OCI-LY7 (cell line): ENCODE results near the gene PSG2. TPM values are rescaled to one million over a fixed set of nuclear protein-coding genes. Genes with fewer than 3 reads are reported as not detected.
"Not testable (repeated sequence)": the region's sequence is repeated elsewhere in the genome, so short reads cannot be mapped to it uniquely, and the experiment has no call there.

Experiments
- Bru-seq: library from RNA; stranded (reverse); fragments of 400-500 nt; gene quantifications from one replicate; lab custom pipeline; 2021; lab: Mats Ljungman, UMichigan
- BruChase-seq, 2 experiments: library from RNA; stranded (reverse); fragments of 400-500 nt; gene quantifications; one replicate each; lab custom pipeline; 2021; lab: Mats Ljungman, UMichigan
- BruUV-seq: library from RNA; stranded (reverse); fragments of 400-500 nt; replicated peaks from 2 replicates; lab custom pipeline; 2021; lab: Mats Ljungman, UMichigan
- CTCF ChIA-PET: fragments of 300-600 bp; sonication (Branson Sonifier 250); formaldehyde crosslinking; loops from one replicate; lab custom pipeline; 2022; ENCODE audit warnings: antibody characterized with exemption; ENCODE audit not compliant: unreplicated experiment; lab: Charles Lee
- POLR2A ChIA-PET: fragments of 300-600 bp; sonication (Branson Sonifier 250); formaldehyde crosslinking; loops from one replicate; lab custom pipeline; 2022; ENCODE audit warnings: antibody characterized with exemption; lab: Charles Lee
- DNase-seq: peaks from one replicate; pipeline ENCODE4 v3.0.0-alpha.2; 2015; ENCODE audit warnings: low spot score
- H2AFZ ChIP-seq: fragments of 200-600 bp; sonication (generic), shearing (Covaris generic); 2 replicates; pipeline ENCODE4 v1.6.1; 2014; ENCODE audit warnings: mild to moderate bottlenecking, antibody characterized with exemption, low read length, moderate library complexity
- H3K27ac ChIP-seq: fragments of 200-600 bp; sonication (generic); 2 replicates; pipeline ENCODE4 v1.5.1; 2014; ENCODE audit warnings: mixed run types, low read depth, mild to moderate bottlenecking, moderate library complexity, low read length, inconsistent platforms; ENCODE audit not compliant: poor library complexity, severe bottlenecking
- H3K36me3 ChIP-seq: fragments of 200-600 bp; sonication (generic); 2 replicates; pipeline ENCODE4 v1.6.1; 2014; ENCODE audit warnings: mild to moderate bottlenecking, antibody characterized with exemption, low read length, moderate library complexity, mixed read lengths; ENCODE audit not compliant: insufficient read depth
- H3K4me1 ChIP-seq: fragments of 200-600 bp; sonication (generic); 2 replicates; pipeline ENCODE4 v1.5.1; 2014; ENCODE audit warnings: mild to moderate bottlenecking, low read length; ENCODE audit not compliant: insufficient read depth, poor library complexity, severe bottlenecking
- H3K4me2 ChIP-seq: fragments of 200-600 bp; sonication (generic); 2 replicates; pipeline ENCODE4 v1.6.1; 2014; ENCODE audit warnings: mild to moderate bottlenecking, low read length
- H3K4me3 ChIP-seq: fragments of 200-600 bp; sonication (generic); 2 replicates; pipeline ENCODE4 v1.5.1; 2014; ENCODE audit warnings: mild to moderate bottlenecking, low read depth, low read length; ENCODE audit not compliant: poor library complexity, severe bottlenecking
- H3K79me2 ChIP-seq: fragments of 200-600 bp; sonication (generic); 2 replicates; pipeline ENCODE4 v1.6.1; 2016; ENCODE audit warnings: low read depth, mild to moderate bottlenecking, low read length, moderate library complexity, mixed read lengths; ENCODE audit not compliant: insufficient read depth
- H3K9me2 ChIP-seq: fragments of 200-600 bp; sonication (generic); 2 replicates; pipeline ENCODE4 v1.6.1; 2016; ENCODE audit warnings: mild to moderate bottlenecking, low read length, mixed read lengths; ENCODE audit not compliant: insufficient read depth
- H3K9me3 ChIP-seq: fragments of 200-600 bp; sonication (generic); 2 replicates; pipeline ENCODE4 v1.6.1; 2014; ENCODE audit warnings: mild to moderate bottlenecking, mixed run types, low read length, mixed read lengths
- H4K20me1 ChIP-seq: fragments of 200-600 bp; sonication (generic); 2 replicates; pipeline ENCODE4 v1.6.1; 2014; ENCODE audit warnings: mild to moderate bottlenecking, antibody characterized with exemption, low read length, moderate library complexity, mixed read lengths; ENCODE audit not compliant: insufficient read depth
- intact Hi-C: fragments of 100-400 bp; cut with micrococcal nuclease; formaldehyde crosslinking; loops from one replicate; pipeline ENCODE4 v1.10.0; 2022; ENCODE audit not compliant: unreplicated experiment
- long read RNA-seq: library from polyadenylated mRNA; stranded (forward); transcript quantifications from one replicate; pipeline ENCODE4 v2.0.0, GENCODE V29; 2022
- total RNA-seq, 2 experiments: library from RNA; depleted of rRNA in 1 of 2; stranded (reverse); fragments of >200 nt in 1 of 2; shearing (Covaris generic) in 1 of 2; gene quantifications; 2 replicates each; pipeline ENCODE4 v1.2.3, GENCODE V29; 2014 to 2022

Gene PSG2
- total RNA-seq (2014; rRNA removed; shearing (Covaris generic)) (not detected in 2 replicates), total RNA-seq (2022) (not detected in 2 replicates), Bru-seq, nascent RNA (not detected), BruChase-seq, experiment 1, labeled RNA remaining after a 6-hour chase (not detected), BruChase-seq, experiment 2, labeled RNA remaining after a 2-hour chase (not detected)
- long read RNA-seq, result 0 reads

GRCh38 chr19:43082601-43083000 lies at the start of gene PSG2:
Gene PSG2, minus strand, starts transcription at chr19:43082701. Its CDS starts 132 bp downstream, at chr19:43082569.
- intact Hi-C loops, H3K4me1 ChIP-seq, H3K27ac ChIP-seq, DNase-seq, POLR2A ChIA-PET, H3K9me3 ChIP-seq, CTCF ChIA-PET, H4K20me1 ChIP-seq, BruUV-seq, H3K4me2 ChIP-seq, H3K9me2 ChIP-seq, H3K79me2 ChIP-seq, H2AFZ ChIP-seq, H3K36me3 ChIP-seq, H3K4me3 ChIP-seq: not testable (repeated sequence)

GRCh38 chr19:43131281-43131842 lies 48.9 kb upstream of the PSG2 start:
- H3K27ac ChIP-seq, DNase-seq, CTCF ChIA-PET, H3K36me3 ChIP-seq, H3K9me3 ChIP-seq, POLR2A ChIA-PET, H3K4me3 ChIP-seq, H3K79me2 ChIP-seq, H4K20me1 ChIP-seq, H3K4me2 ChIP-seq, intact Hi-C loops, H2AFZ ChIP-seq, BruUV-seq, H3K4me1 ChIP-seq, H3K9me2 ChIP-seq: not testable (repeated sequence)

GRCh38 chr19:43129197-43129596 lies 46.7 kb upstream of the PSG2 start:
- BruUV-seq, H3K9me3 ChIP-seq, H3K79me2 ChIP-seq, H2AFZ ChIP-seq, H3K4me2 ChIP-seq, intact Hi-C loops, CTCF ChIA-PET, H4K20me1 ChIP-seq, H3K4me1 ChIP-seq, H3K36me3 ChIP-seq, H3K27ac ChIP-seq, DNase-seq, H3K4me3 ChIP-seq, POLR2A ChIA-PET, H3K9me2 ChIP-seq: not testable (repeated sequence)

GRCh38 chr19:43127336-43127735 lies 44.8 kb upstream of the PSG2 start:
- H3K4me1 ChIP-seq, H3K36me3 ChIP-seq, BruUV-seq, H4K20me1 ChIP-seq, POLR2A ChIA-PET, intact Hi-C loops, CTCF ChIA-PET, H3K4me2 ChIP-seq, H3K4me3 ChIP-seq, H2AFZ ChIP-seq, H3K79me2 ChIP-seq, DNase-seq, H3K9me3 ChIP-seq, H3K9me2 ChIP-seq, H3K27ac ChIP-seq: not testable (repeated sequence)
